GM19438 (cell line): ENCODE measurements around the gene TRPM4.
"Not testable (repeated sequence)": the region's sequence is repeated elsewhere in the genome, so short reads cannot be mapped to it uniquely, and the experiment has no call there.

Experiments
- ATAC-seq: cut with Tn5 transposase; IDR thresholded peaks from one replicate; pipeline ENCODE4 v1.9.1; 2021; ENCODE audit warnings: low read depth; ENCODE audit not compliant: unreplicated experiment

TRPM4 gene

DNA sequence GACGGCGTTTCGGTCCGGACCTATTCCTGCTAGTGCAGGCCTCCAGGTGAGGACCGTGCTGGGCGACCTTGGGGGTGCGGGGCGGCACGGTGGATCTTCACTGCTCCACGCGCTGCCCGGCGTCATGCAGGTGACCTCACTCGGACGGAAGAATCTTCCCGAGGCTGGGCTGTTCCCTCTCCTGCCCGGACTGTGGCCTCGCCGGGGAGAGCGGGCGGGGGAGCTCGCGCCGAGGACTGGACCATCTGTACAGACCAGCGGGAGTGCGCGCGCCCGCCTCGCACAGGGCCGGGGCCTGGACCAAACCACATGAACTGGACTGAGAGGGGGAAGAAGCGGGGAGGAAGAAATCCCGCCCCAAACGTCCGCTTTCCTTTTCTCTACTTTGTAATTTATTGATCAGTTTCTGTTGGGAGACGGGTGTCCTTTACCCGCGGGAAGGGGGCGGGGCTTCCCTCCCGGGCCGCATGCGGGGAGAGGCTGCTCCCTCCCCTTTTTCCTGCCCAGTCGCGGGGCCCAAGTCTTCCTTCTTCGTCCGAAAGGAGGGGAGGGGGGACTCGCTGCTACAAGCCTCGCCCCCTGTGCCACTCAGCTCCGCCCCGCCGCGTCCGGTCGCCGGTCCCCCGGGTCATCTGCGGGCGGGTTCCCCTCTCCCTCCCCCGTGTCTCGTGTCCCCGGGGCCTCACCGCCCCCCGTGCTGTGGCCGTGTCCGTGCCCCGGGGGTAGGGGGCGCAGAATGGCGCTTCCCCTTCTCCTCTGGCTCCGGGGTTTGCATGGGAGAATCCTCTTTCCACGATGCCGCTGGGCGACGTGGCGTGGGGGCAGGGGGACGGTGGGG, 7.3 kb upstream of the TRPM4 start:
- no peak for ATAC-seq

GRCh38 chr19:49150944-49151243, 6.7 kb upstream of the TRPM4 start:
- ATAC-seq, result no peak

GRCh38 chr19:49151267-49152118, 6.1 kb upstream of the TRPM4 start:
- ATAC-seq, result no peak

GRCh38 chr19:49152119-49152550, 5.5 kb upstream of the TRPM4 start:
- ATAC-seq, result no peak

- no peak for ATAC-seq
Observed at GRCh38 chr19:49153167-49153809, 4.3 kb upstream of the TRPM4 start.

DNA sequence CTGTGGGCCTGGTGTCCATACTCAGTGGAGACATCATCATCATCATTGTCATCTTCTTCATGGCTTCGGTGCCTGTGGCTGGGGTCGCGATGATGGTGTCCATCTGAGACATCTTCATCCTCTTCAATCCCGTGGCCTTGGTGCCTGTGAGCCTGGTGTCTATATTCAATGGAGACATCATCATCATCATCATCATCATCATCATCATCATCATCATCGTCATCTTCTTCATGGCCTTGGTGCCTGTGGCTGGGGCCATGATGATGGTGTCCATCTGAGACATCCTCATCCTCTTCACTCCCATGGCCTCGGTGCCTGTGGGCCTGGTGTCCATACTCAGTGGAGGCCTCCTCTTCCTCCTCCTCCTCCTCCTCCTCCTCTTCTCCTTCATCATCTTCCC, 3.3 kb upstream of the TRPM4 start:
- ATAC-seq, result no peak

GRCh38 chr19:49155005-49155819, 2.4 kb upstream of the TRPM4 start, which contains the start of gene HRC:
TSS of gene HRC (minus strand) at chr19:49155396. CDS start at chr19:49155237, 159 bp downstream.
- no peak for ATAC-seq

- no peak for ATAC-seq
Observed at GRCh38 chr19:49155820-49156346, 1.7 kb upstream of the TRPM4 start.

DNA sequence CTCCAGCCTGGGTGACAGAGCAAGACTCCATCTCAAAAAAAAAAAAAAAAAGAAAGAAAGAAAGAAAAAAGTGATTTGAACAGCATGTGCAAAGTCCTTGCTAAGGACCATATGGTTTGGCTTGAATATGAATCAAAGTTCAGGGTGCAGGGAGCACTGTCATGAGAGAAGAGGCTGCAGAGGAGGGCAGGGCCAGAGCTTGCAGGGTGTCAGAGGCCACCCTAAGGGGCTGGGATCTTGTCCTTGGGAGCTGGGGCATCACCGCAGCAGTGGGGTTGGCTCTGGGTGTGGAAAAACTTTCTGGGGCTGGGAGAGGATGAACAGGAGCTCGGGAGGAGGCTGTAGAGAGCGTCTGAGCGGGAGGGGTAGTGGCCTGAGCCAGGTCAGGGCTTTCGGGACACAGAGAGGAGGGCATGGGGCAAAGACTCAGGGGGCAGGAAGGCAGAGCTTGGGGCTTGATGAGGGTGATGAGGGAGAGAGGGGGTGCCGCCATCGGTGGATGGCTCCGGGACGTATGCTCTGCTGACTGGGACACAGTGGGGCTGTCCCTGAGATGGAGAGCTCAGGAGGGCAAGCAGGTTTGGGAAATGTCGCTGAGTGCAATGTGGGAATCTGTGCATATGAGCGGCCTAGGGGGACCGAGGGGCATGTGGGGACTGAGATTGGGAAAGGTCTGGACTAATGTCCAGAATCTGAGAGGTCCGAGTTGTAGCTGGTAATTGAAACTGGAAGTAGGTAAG, 3.0 kb downstream of the TRPM4 start:
- ATAC-seq, result no peak

GRCh38 chr19:49161987-49162386, 4.4 kb downstream of the TRPM4 start:
- ATAC-seq, result no peak

DNA sequence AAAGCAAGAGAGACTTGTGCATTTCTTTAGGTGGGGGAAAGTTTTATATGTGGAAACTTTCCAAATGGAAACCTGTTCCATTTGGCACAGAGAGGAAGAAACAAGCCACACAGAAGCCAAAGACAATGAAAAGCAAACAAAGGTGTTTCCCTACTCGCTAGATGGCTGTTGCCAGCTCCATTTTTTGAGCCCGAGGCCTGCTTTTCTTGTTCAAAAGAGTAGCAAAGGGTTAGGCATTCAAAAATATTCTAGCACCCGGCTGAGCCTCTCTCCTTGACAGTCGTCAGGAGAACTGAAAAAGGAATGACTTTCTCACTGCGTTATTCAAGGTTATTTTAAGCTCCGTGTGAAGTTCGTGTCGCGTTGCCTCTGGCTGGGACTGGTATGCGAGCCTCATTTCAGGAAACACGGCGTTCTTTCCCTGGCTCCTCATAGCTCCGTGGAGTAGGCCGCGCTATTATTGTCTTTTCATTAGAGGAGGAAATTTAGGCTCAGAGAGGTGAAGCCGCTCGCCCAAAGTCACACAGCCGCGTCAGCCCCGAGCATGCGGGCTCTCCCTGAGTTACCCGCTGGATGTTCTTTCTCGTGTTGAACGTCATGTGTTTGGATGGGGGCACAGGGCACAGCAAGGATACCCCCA, 7.6 kb downstream of the TRPM4 start:
- no peak for ATAC-seq

GRCh38 chr19:49165865-49166301, 8.3 kb downstream of the TRPM4 start:
- ATAC-seq, result no peak

- no peak for ATAC-seq
Observed at GRCh38 chr19:49167857-49168409, 10.3 kb downstream of the TRPM4 start.

- no peak for ATAC-seq
Observed at GRCh38 chr19:49168421-49168820, 10.8 kb downstream of the TRPM4 start.

- ATAC-seq, result no peak
Observed at GRCh38 chr19:49173198-49173597, 15.6 kb downstream of the TRPM4 start.

GRCh38 chr19:49180659-49181058, 23.1 kb downstream of the TRPM4 start:
- ATAC-seq, result no peak

GRCh38 chr19:49182010-49182847, 24.6 kb downstream of the TRPM4 start:
- not testable (repeated sequence) for ATAC-seq
